ENCODE data around the gene SUGCT. TPM values are rescaled to one million over a fixed set of nuclear protein-coding genes. Genes with fewer than 3 reads are reported as not detected.

The SUGCT gene
- total and polyA plus RNA-seq, 9 of the 15 experiments (the other 6 are each of a cell fraction or from before 2014, with no cell fraction given): 0.58 to 2.5 (median 1.4) TPM

DNA sequence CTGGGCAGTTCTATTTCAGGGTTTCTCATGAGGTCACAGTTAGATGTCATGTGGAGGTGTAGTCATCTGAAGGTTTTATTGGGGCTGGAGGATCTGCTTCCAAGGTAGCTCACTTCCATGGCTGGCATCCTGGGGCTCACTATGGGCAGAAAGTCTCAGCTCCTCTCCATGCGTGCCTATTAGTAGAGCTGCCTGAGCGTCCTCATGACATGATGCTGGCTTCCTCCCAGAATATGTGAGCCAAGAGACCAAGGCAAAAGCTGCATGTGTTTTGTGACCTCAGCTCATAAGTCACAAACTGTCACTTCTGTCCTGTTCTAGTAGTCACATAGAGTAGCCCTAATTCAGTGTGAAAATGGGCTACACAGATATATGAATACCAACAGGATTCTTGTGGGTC, 524.4 kb downstream of the SUGCT start:
- no TSS peak for BruUV-seq (replicated peaks)

More for the DNA sequence above, 524.4 kb downstream of the SUGCT start:
- Histone ChIP-seq H3K4me2 (ENCODE audit: insufficient read depth, low read length) (no peak overlapping the region), H3K27ac (ENCODE audit: extremely low read depth, low read depth, low read length) (no peak overlapping the region), H3K9me3 (replicated peaks; ENCODE audit: control insufficient read depth, insufficient read depth, low read depth, low read length) (no peaks in the 10 kb centered on the region), H3K27me3 (ENCODE audit: control insufficient read depth in 2 of 2, insufficient read depth in 2 of 2, low read length in 2 of 2) (no peaks in the 10 kb centered on the region), H3K4me1 (replicated peaks in 1 of 2; ENCODE audit: control insufficient read depth in 2 of 2, insufficient read depth in 2 of 2, low read length in 2 of 2) (no peaks in the 10 kb centered on the region), H3K9ac (ENCODE audit: insufficient read depth in 1 of 2, low read depth in 2 of 2, low read length in 2 of 2) (no peak overlapping the region), H3K4me3 (no peak overlapping the region), H3K9me1 (ENCODE audit: control insufficient read depth, insufficient read depth, low read length) (no peaks in the 10 kb centered on the region), H3K79me2 (ENCODE audit: control insufficient read depth, insufficient read depth, low read length) (no peaks in the 10 kb centered on the region), H3K36me3 (ENCODE audit: control insufficient read depth, insufficient read depth, low read length) (no peaks in the 10 kb centered on the region), H4K20me1 (replicated peaks; ENCODE audit: control insufficient read depth, insufficient read depth, low read length) (no peaks in the 10 kb centered on the region), H2AFZ (ENCODE audit: low read depth, low read length) (no peak overlapping the region)
- CTCF ChIA-PET (ENCODE audit: low intra/inter-chr PET ratio): no interaction called here
- ATAC-seq (no peak), DNase-seq (ENCODE audit: extremely low read depth in 1 of 4, low spot score in 3 of 4) (no peak), FAIRE-seq (no peak)
- in situ Hi-C loops (cut with MboI) (no loop called here), intact Hi-C loops (cut with micrococcal nuclease) (no loop called here)
- TF ChIP-seq BRD4 (IDR thresholded peaks at IDR 0.05) (no peak), ZNF592 (IDR thresholded peaks at IDR 0.05) (no peak), KDM1A (IDR thresholded peaks at IDR 0.05) (no peak), PTBP1 (IDR thresholded peaks at IDR 0.05; ENCODE audit: low read depth, low read length) (no peak), U2AF2 (optimal IDR thresholded peaks at IDR 0.05; ENCODE audit: low read depth, low read length) (no peak), HDAC2 (IDR thresholded peaks at IDR 0.05) (no peak), IRF9 (tag; IDR thresholded peaks at IDR 0.05) (no peak), ID3 (CRISPR knock-in tag; IDR thresholded peaks at IDR 0.05) (no peak), ID3 (tag; IDR thresholded peaks at IDR 0.05) (no peak), MEF2A (IDR thresholded peaks at IDR 0.05; ENCODE audit: control insufficient read depth, low read depth, low read length) (no peak), SMARCA4 (IDR thresholded peaks at IDR 0.05) (no peak)
- TF ChIP-seq, protein P1, sequence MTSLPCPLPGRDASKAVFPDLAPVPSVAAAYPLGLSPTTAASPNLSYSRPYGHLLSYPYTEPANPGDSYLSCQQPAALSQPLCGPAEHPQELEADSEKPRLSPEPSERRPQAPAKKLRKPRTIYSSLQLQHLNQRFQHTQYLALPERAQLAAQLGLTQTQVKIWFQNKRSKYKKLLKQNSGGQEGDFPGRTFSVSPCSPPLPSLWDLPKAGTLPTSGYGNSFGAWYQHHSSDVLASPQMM (CRISPR knock-in tag; IDR thresholded peaks at IDR 0.05): no peak
- POLR2A ChIA-PET: no interaction called here
- WGBS (ENCODE audit: insufficient coverage, low coverage, missing lambda C conversion rate): 0% methylated on average over 2 of the region's 2 CpGs

Measured in K562 (cell line).